K562 (cell line): ENCODE data around the gene PPARG. TPM values are rescaled to one million over a fixed set of nuclear protein-coding genes. Genes with fewer than 3 reads are reported as not detected.

Source experiments
- ZNF707 ChIP-seq: fragments of 250-450 bp; sonication (Bioruptor Pico); conservative IDR thresholded peaks from 2 replicates; pipeline ENCODE4 v1.8.0; 2022; ENCODE audit warnings: inconsistent platforms, mild to moderate bottlenecking, moderate library complexity
- polyA plus RNA-seq, 8 experiments: library from polyadenylated mRNA; depleted of rRNA in 4 of 8; stranded (reverse) in 5 of 8; unstranded in 3 of 8; fragments of >200 nt; fragmentation: Nextera tagmentation in 2 of 8; fragmentation: Illumina TruSeq in 1 of 8; extraction: Ambion mirVana in 2 of 8; extraction: Trizol in 1 of 8; gene quantifications; 2 replicates each; pipeline versions ENCODE4 v1.2.1 to v1.2.3, GENCODE V29; 2011 to 2014; ENCODE audit warnings: inconsistent platforms in 1 of 8, missing spikeins in 1 of 8
- total RNA-seq, 7 experiments: library from RNA; depleted of rRNA in 6 of 7; stranded (reverse); fragments of >200 nt in 6 of 7; fragmentation: Illumina TruSeq in 2 of 7; extraction: Trizol in 2 of 7; gene quantifications; 2 replicates each; pipeline versions ENCODE4 v1.2.1 to v1.2.3, GENCODE V29; 2011 to 2021; ENCODE audit warnings: low replicate concordance in 1 of 7
- TF ChIP-seq, protein P1 (sequence below): sonication (generic); formaldehyde crosslinking; IDR thresholded peaks from 2 replicates; pipeline ENCODE4 v1.8.0; 2023; ENCODE audit warnings: mild to moderate bottlenecking, missing genetic modification reagents
- TF ChIP-seq, protein P2 (sequence below), 2 experiments: fragments of 150-350 bp in 1 of 2; IDR thresholded peaks; 2 replicates each; pipeline ENCODE4 v1.6.1; 2012 to 2016; ENCODE audit warnings: low read depth in 2 of 2, low read length in 2 of 2, mild to moderate bottlenecking in 1 of 2, moderate library complexity in 1 of 2

Gene PPARG
- total and polyA plus RNA-seq, 9 of the 15 experiments (the other 6 are each of a cell fraction or from before 2014, with no cell fraction given) = not detected

DNA sequence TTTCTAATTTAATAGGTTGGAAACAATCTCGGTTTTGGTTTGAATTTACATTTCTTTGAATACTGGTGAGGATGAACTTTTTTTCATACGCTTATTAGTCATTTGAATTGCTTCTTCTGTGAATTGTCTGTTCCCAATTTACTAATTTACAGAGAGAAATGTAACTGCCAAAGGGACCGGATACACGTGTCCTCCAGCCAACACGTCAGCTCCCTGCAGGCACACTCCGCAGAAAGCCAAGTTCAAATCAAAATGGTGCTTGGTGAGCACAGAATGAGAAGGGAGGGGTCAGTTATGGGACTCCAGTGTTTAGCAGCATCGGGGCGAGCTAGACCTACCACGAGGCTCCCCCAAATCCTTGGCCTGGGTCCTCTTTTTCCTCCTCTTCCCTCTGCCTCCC lies 184.6 kb downstream of the PPARG start (continued):
- TF ChIP-seq, protein P1, sequence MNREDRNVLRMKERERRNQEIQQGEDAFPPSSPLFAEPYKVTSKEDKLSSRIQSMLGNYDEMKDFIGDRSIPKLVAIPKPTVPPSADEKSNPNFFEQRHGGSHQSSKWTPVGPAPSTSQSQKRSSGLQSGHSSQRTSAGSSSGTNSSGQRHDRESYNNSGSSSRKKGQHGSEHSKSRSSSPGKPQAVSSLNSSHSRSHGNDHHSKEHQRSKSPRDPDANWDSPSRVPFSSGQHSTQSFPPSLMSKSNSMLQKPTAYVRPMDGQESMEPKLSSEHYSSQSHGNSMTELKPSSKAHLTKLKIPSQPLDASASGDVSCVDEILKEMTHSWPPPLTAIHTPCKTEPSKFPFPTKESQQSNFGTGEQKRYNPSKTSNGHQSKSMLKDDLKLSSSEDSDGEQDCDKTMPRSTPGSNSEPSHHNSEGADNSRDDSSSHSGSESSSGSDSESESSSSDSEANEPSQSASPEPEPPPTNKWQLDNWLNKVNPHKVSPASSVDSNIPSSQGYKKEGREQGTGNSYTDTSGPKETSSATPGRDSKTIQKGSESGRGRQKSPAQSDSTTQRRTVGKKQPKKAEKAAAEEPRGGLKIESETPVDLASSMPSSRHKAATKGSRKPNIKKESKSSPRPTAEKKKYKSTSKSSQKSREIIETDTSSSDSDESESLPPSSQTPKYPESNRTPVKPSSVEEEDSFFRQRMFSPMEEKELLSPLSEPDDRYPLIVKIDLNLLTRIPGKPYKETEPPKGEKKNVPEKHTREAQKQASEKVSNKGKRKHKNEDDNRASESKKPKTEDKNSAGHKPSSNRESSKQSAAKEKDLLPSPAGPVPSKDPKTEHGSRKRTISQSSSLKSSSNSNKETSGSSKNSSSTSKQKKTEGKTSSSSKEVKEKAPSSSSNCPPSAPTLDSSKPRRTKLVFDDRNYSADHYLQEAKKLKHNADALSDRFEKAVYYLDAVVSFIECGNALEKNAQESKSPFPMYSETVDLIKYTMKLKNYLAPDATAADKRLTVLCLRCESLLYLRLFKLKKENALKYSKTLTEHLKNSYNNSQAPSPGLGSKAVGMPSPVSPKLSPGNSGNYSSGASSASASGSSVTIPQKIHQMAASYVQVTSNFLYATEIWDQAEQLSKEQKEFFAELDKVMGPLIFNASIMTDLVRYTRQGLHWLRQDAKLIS (CRISPR knock-in tag) = no peak
- TF ChIP-seq ZNF707 (CRISPR knock-in tag) = no peak
- TF ChIP-seq, protein P2, sequence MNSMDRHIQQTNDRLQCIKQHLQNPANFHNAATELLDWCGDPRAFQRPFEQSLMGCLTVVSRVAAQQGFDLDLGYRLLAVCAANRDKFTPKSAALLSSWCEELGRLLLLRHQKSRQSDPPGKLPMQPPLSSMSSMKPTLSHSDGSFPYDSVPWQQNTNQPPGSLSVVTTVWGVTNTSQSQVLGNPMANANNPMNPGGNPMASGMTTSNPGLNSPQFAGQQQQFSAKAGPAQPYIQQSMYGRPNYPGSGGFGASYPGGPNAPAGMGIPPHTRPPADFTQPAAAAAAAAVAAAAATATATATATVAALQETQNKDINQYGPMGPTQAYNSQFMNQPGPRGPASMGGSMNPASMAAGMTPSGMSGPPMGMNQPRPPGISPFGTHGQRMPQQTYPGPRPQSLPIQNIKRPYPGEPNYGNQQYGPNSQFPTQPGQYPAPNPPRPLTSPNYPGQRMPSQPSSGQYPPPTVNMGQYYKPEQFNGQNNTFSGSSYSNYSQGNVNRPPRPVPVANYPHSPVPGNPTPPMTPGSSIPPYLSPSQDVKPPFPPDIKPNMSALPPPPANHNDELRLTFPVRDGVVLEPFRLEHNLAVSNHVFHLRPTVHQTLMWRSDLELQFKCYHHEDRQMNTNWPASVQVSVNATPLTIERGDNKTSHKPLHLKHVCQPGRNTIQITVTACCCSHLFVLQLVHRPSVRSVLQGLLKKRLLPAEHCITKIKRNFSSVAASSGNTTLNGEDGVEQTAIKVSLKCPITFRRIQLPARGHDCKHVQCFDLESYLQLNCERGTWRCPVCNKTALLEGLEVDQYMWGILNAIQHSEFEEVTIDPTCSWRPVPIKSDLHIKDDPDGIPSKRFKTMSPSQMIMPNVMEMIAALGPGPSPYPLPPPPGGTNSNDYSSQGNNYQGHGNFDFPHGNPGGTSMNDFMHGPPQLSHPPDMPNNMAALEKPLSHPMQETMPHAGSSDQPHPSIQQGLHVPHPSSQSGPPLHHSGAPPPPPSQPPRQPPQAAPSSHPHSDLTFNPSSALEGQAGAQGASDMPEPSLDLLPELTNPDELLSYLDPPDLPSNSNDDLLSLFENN (IDR thresholded peaks at IDR 0.05; ENCODE audit: low read depth in 2 of 2, low read length in 2 of 2) = no peak
- TF ChIP-seq, all 486 proteins: peak for 0
